Stimulated activated CD8-positive, alpha-beta memory T cell treated with anti-CD3 and anti-CD28 coated beads, Interleukin-12 subunit alpha, Interleukin-12 subunit beta, amount 100 ng/mL, for 1 hour (primary cell): Measurements from ENCODE around the gene CCDC34.
"Not testable (repeated sequence)": the region's sequence is repeated elsewhere in the genome, so short reads cannot be mapped to it uniquely, and the experiment has no call there.

Experiments
- DNase-seq: peaks from one replicate; pipeline ENCODE4 v3.0.0-alpha.2; 2020; ENCODE audit warnings: low read depth

CCDC34 gene

DNA sequence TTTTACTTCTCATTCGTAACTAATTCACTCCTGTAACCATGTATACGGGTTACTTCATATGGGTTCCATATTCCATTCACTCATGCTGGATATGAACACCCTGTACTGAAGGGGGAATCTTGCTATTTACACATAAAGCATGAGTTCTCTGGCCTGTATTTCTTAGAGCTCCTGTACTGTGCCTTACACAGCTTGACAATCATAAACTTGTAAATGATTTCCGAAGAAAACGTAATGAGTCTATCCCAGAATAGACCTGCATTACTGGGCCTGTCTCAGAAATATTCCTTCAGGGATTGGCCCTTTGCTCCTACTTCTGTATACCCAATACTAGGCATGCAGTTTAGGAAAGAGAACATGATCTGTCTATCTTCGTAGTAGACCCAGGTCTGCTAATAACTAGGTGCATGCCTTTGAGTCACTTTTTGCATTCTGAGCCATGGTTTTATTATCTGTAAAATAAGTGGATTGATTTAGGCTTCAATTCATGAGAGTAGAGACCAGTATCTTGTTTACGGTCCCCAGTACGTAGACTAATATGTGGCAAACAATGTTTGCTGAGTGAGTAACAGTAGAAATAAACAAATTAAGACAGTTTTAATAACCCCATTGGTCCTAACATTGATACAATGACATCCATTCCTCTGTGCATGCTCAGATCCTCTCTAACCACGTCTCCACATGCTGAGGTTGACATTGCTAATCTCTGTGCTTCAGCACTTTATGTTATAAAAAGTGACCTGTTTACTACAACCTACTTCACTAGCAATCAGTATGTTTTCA is 1.2 kb downstream of the CCDC34 start:
- DNase-seq, result no peak

DNA sequence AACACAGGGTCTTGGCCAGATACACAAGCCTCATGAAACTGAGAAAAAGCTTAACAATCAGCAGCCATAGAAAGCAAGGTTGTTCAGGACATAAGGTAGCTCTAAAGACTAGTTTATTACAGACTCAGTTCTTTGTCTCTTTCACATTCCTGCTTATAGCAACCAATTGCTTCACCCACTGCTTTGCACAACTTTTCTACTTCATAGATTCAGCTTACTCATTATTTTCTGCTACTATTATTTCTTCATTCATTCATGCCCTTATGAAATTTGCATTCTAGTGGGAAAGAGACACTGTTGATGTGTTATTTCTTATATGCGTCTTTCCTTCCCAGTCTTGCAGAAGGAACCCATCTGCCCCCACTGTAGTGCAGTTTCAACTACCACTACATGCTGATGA is 4.7 kb downstream of the CCDC34 start:
- no peak for DNase-seq

DNA sequence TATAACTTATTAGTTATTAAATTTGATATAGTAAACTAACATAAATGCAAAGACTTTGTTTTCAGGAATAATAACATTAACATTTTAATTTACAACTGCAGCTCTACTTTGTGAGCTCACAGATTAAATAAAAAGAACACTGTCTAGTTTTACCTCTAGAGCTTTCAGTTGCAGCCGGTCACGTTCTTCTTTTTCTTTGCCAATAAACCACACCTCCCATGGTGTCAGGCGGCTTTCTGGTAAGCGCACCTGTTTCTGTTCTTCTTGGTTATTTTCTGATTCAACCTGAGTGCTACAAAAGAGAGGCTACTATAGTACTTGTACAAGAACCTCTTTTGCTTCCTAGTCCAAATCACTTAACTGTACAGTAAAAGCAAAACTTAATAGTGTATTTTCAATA is 5.8 kb downstream of the CCDC34 start:
- DNase-seq, result no peak

DNA sequence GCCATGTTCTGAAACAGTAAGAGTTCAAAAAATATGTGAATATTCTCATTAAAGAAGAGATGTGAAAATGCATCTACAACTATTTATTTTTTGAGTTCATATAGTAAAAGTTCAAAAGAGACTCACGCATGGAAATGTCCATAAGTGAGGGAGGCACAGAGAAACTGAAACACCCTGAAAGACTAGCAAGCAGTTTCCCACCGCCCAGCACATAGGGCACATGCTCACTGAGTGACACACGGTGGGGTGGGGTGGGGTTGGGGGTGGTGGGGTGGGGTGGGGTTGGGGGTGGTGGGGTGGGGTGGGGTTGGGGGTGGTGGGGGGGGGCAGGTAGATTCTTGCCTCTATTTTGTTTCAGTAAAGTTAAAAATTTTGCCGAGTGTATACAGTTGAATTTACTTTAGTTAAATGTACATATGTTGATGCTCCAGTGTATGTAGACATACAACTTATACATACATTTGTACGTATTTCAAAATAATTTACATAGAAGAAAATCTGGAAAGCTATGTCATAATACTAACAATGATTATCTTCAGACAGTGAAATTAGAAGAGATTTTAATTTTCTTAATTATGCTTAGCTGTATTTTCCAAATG is 6.3 kb downstream of the CCDC34 start:
- DNase-seq, result no peak

- DNase-seq, result no peak
These were observed 7.4 kb downstream of the CCDC34 start for GRCh38 chr11:27355575-27356104.

DNA sequence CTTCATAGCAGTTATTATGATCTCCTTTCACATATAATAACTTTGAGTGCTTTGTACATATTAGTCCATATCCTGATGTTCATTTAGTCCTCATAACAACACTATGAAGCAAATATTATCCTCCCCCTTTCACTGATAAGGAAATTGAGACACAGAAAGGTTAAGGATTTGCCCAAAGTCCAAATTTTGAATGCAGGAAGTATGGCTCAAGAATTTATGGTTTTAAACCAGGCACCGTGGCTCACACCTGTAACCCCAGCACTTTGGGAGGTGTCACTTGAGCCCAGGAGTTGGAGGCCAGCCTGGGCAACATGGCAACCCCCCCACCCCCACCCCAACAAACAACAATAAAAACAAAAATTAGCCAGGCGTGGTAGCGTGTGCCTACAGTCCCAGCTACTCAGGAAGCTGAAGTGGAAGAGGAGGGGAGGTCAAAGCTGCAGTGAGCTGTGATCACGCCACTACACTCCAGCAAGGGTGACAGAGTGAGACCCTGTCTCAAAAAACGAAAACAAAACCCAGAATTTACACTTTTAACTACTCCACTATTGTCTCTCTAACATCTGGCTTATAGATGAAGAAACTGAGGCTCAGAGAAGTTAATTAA is 8.6 kb downstream of the CCDC34 start:
- no peak for DNase-seq

DNA sequence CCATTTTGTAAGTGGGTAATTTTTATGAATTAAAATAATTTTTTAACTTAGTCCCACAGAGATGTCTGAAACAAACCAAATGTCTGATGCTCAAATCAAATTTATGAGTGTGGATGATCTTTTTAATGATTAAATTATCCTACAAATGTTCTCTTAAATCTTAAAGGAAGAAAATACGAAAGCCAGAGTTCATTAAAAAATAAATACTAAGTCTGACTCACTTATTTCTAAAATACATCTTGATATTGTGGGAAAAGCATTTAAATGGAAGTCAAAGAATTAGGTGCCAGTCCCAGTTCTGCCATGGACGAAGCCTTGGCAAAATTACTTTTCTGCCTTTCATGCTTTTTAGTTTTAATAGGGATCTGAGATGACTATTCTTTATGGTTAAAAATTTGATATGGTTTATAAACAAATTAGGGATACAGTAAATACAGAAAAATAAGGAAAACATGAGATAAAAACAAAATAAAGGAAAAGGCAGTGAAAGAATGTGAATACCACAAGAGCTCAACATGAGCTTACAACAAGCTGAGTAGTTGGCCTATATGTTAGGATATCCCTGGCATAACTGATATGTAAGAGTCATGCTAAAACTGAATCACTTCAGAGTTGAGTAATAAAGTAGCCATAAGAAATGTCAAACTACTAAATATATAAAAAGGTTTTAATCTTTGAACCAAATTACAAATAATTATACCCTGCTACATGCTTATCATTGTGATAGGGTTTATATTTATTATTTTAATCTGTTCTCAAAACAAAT is 9.2 kb downstream of the CCDC34 start:
- DNase-seq, result no peak

DNA sequence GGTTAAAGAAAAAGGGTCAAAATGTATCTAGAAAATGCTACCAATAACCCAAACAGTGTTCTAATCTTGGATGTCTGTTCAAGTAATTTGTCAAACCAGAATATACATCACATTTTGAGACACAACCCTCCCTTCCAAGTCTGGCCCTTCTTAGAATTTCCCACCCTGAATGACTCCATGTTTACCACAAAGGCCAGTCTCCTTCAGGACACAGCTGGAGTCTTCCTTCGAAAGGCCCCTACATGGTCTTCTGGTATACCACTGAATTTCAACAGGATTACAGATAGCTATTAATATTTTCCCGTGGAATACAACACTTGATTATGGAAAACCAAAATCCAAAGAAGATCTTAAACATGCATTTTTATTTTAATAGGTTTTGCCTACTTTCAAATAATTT is 10.2 kb downstream of the CCDC34 start:
- no peak for DNase-seq

- DNase-seq, result no peak
These were observed 12.5 kb downstream of the CCDC34 start for GRCh38 chr11:27350511-27350910.

- no peak for DNase-seq
These were observed 13.1 kb downstream of the CCDC34 start for GRCh38 chr11:27349919-27350318.

GRCh38 chr11:27348340-27348873 is 14.6 kb downstream of the CCDC34 start:
- no peak for DNase-seq

GRCh38 chr11:27347359-27348339 is 15.4 kb downstream of the CCDC34 start:
- no peak for DNase-seq

GRCh38 chr11:27339941-27340340 is 23.1 kb downstream of the CCDC34 start:
- no peak for DNase-seq

GRCh38 chr11:27334764-27335163 is 28.3 kb downstream of the CCDC34 start:
- DNase-seq, result not testable (repeated sequence)

DNA sequence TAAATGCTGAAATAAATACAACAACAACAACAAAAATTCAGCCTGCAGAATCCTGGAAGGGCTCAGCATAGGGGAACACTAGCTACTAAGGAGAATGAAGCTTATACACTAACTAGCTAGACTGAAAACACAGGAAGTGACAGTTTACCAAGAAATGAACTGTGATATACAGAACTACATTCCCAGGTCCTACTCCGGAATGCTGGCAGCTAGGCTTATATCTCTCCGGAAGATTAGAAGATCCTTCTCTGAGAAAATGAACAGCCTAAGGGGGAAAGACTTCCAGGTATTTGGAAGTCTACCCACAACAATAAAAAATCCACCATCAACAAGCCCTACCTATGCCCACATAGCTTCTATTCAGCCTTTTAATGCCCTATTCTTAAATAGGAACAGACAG is 31.0 kb downstream of the CCDC34 start:
- DNase-seq, result no peak

- no peak for DNase-seq
These were observed 32.3 kb downstream of the CCDC34 start for GRCh38 chr11:27330633-27331270.

DNA sequence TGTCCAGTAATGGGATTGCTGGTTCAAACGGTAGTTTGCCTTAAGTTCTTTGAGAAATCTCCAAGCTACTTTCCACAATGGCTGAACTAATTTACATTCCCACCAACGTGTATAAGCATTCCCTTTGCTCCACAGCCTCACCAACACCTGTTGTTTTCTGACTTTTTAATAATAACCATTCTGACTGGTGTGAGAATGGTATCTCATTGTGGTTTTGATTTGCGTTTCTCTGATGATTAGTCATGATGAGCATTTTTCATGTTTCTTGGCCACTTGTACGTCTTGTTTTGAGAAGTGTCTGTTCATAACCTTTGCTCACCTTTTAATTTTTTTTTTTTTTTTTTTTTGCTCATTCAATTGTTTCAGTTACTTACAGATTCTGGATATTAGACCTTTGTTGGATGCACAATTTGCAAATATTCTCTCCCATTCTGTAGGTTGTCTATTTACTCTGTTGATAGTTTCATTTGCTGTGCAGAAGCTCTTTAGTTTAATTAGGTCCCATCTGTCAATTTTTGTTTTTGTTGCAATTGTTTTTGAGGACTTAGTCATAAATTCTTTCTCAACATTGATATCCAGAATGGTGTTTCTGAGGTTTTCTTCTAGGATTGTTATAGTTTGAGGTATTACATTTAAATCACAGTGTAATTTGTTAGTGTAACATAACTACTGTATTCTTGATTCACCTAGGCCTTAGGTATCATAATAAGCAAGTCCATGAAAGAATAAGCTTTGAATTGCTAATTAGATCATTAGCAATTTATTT is 33.0 kb downstream of the CCDC34 start:
- DNase-seq, result no peak

DNA sequence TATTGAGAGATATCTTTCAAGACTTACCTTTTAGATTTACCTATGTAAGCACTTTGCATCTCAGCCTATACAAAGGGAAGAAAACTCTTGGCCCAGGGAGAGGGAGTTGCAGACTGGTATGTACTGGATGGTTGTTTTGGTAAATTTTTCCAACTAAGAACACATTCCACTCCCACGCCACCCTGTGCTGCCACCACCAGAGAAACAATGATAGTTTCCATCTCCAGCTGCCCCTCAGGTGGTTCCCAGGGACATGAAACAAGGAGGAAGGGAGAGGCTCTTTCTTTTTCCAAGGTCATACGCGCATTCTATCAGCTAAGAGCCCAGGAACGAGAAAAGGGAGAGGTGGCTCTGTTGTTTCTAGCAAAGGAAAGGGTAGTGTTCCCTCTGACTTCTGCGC is 34.4 kb downstream of the CCDC34 start:
- DNase-seq, result no peak

GRCh38 chr11:27327064-27327463 is 36.0 kb downstream of the CCDC34 start:
- DNase-seq, result not testable (repeated sequence)

GRCh38 chr11:27322196-27322595 is 40.8 kb downstream of the CCDC34 start:
- DNase-seq, result not testable (repeated sequence)
